Stomach smooth muscle (tissue), 2 donors: Measurements from ENCODE around the gene IFT172.

Source experiments
- H3K27ac ChIP-seq: one replicate; pipeline ENCODE4 v1.7.0; 2013; ENCODE audit warnings: mild to moderate bottlenecking, low read length, inconsistent platforms
- H3K27me3 ChIP-seq, 2 donors: one replicate each; pipeline ENCODE4 v1.7.0; 2013; ENCODE audit warnings: low read length in 2 of 2; ENCODE audit not compliant: insufficient read depth in 2 of 2, control insufficient read depth in 1 of 2
- H3K36me3 ChIP-seq, 2 donors: one replicate each; pipeline ENCODE4 v1.7.0; 2013; ENCODE audit warnings: low read length in 2 of 2; ENCODE audit not compliant: control insufficient read depth in 2 of 2, insufficient read depth in 2 of 2
- H3K4me1 ChIP-seq: one replicate; pipeline ENCODE4 v1.7.0; 2013; ENCODE audit warnings: low read length; ENCODE audit not compliant: control insufficient read depth, insufficient read depth
- H3K4me3 ChIP-seq, 2 donors: one replicate each; pipeline ENCODE4 v1.7.0; 2013; ENCODE audit warnings: low read length in 2 of 2
- H3K9ac ChIP-seq, 2 donors: one replicate each; pipeline ENCODE4 v1.7.0; 2013; ENCODE audit warnings: low read length in 2 of 2, mild to moderate bottlenecking in 1 of 2
- H3K9me3 ChIP-seq, 2 donors: one replicate each; pipeline ENCODE4 v1.7.0; 2013; ENCODE audit warnings: low read length in 2 of 2; ENCODE audit not compliant: control insufficient read depth in 2 of 2
- donor health status: healthy.
- donor health status: Pancreatic carcinoma.

The IFT172 gene

DNA sequence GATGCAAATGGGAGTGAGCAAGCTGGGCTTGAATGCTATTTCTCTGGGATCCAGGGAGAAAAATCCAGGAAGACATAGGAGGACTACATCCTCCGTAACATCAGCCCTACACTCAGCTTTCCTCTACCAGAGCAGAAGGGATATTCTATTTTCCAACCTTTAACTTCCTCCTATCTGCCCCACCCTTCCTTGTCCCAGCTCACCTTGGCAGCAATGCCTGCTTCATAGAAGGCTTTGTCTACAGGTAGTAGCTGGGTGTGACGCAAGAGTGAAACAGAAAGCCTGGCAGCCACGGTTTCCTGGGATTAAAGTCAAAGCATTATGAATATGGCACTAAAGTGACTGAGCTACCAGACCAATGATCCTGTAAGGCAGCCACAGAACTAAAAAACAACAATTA, 43.5 kb downstream of the IFT172 start:
- H3K27ac ChIP-seq: no peak overlapping the region
- H3K4me3 ChIP-seq: no peak overlapping the region
- peaks cover 6% of the 10 kb centered on the region for H3K4me1 ChIP-seq
- H3K9ac ChIP-seq: no peak overlapping the region
- H3K27me3 ChIP-seq: no peaks in the 10 kb centered on the region
- H3K9me3 ChIP-seq: no peaks in the 10 kb centered on the region
- H3K36me3 ChIP-seq: peaks cover 30 to 42% of the 10 kb centered on the region in 2 donors

DNA sequence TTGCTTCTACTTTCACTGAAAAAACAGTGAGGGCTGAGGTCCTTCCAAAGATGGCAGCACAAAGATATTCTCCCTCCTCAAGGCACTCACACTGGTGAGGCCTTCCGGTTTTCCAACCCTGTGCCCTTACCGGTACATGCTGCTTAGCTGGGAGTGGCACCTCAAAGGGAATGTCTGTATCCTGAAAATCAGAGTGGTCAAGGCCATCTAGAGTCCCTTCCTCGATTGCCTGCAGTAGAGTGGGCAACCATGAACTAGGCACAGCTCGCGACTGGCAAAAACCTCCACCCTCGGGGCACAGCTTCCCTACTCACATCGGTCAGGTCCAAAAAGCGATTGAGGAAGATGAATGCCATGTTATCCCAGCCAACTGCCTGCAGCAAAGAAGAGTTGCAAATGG, 43.9 kb downstream of the IFT172 start:
- peaks cover 34 to 46% of the 10 kb centered on the region in 2 donors for H3K36me3 ChIP-seq
- peaks cover 6% of the 10 kb centered on the region for H3K4me1 ChIP-seq
- H3K4me3 ChIP-seq: no peak overlapping the region
- no peaks in the 10 kb centered on the region for H3K27me3 ChIP-seq
- H3K9ac ChIP-seq: no peak overlapping the region
- H3K9me3 ChIP-seq: no peaks in the 10 kb centered on the region
- no peak overlapping the region for H3K27ac ChIP-seq

DNA sequence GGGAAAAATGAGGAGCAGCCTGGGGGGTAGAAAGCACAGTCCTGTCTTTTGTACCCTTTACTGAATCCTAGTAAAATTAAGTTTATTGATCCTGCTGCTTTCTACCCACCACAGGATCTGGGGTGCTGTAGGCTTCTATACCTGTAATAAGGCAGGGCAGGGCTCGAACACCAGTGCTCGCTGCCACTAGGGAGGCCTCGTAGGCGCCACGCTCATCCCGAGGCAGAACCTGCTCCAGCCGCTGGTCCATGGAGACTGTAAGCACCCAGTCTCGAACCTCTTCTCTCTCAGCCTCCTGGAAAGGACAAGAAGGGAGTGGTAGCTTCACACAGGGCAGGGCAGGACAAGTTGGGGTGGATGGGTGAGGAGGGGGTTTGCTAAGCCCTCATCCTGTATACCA, 44.4 kb downstream of the IFT172 start:
- no peaks in the 10 kb centered on the region for H3K27me3 ChIP-seq
- no peaks in the 10 kb centered on the region for H3K9me3 ChIP-seq
- no peak overlapping the region for H3K4me3 ChIP-seq
- H3K9ac ChIP-seq: no peak overlapping the region
- peaks cover 6% of the 10 kb centered on the region for H3K4me1 ChIP-seq
- H3K36me3 ChIP-seq: peaks cover 39 to 50% of the 10 kb centered on the region in 2 donors
- H3K27ac ChIP-seq: no peak overlapping the region

DNA sequence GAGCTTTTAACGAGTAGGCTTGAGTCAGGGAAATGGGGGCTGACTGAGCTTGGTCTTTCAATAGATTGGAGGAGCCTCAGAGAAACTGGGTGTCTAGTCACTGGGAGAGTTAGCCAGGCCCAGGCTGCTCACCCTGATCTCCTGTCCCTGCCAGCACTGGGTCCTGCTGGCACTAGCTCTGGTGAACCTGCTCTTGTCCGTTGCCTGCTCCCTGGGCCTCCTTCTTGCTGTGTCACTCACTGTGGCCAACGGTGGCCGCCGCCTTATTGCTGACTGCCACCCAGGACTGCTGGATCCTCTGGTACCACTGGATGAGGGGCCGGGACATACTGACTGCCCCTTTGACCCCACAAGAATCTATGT, 46.6 kb downstream of the IFT172 start:
- no peaks in the 10 kb centered on the region for H3K9me3 ChIP-seq
- H3K27ac ChIP-seq: peak overlapping the region; percentile 41
- peak overlapping the region in 1 of 2 donors; percentile 42 for H3K9ac ChIP-seq
- H3K4me1 ChIP-seq: peaks cover 6% of the 10 kb centered on the region
- H3K27me3 ChIP-seq: no peaks in the 10 kb centered on the region
- peaks cover 37 to 49% of the 10 kb centered on the region in 2 donors for H3K36me3 ChIP-seq
- no peak overlapping the region for H3K4me3 ChIP-seq

DNA sequence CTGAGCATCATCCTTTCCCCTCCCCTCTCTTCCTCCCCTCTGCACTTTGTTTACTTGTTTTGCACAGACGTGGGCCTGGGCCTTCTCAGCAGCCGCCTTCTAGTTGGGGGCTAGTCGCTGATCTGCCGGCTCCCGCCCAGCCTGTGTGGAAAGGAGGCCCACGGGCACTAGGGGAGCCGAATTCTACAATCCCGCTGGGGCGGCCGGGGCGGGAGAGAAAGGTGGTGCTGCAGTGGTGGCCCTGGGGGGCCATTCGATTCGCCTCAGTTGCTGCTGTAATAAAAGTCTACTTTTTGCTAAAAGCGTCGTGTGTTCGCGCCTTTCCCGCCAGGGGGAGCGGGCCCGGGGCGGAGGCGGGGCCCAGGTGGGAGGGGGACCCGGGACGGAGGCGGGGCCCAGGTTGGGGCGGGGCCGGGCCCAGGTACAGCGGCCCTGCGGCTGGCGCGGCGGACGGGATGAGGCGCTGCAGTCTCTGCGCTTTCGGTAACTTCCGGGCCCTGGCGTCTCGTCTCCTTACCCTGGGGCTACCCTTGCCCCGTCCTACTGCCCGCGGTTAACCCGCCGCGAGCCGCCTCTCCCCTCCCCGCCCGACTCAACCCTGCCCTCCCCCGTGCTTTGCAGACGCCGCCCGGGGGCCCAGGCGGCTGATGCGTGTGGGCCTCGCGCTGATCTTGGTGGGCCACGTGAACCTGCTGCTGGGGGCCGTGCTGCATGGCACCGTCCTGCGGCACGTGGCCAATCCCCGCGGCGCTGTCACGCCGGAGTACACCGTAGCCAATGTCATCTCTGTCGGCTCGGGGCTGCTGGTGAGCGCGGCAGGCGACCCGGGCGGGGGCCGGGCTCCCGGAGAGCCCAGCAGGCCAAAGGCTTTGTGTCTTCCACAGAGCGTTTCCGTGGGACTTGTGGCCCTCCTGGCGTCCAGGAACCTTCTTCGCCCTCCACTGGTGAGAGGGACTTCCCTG, 47.3 kb downstream of the IFT172 start, which contains the start of gene KRTCAP3:
KRTCAP3 (plus strand) TSS at position 424 of the 962 bp plus-strand sequence; CDS start at position 456, 32 bp downstream.
- Histone ChIP-seq H3K36me3 (peaks cover 34 to 45% of the 10 kb centered on the region in 2 donors), H3K27me3 (no peaks in the 10 kb centered on the region), H3K4me1 (peaks cover 6% of the 10 kb centered on the region), H3K27ac (peak within 1 kb of the TSS; percentile 41), H3K9ac (peak within 1 kb of the TSS in 1 of 2 donors; percentile 42), H3K9me3 (no peaks in the 10 kb centered on the region), H3K4me3 (peak within 1 kb of the TSS in 1 of 2 donors; percentile 15)

DNA sequence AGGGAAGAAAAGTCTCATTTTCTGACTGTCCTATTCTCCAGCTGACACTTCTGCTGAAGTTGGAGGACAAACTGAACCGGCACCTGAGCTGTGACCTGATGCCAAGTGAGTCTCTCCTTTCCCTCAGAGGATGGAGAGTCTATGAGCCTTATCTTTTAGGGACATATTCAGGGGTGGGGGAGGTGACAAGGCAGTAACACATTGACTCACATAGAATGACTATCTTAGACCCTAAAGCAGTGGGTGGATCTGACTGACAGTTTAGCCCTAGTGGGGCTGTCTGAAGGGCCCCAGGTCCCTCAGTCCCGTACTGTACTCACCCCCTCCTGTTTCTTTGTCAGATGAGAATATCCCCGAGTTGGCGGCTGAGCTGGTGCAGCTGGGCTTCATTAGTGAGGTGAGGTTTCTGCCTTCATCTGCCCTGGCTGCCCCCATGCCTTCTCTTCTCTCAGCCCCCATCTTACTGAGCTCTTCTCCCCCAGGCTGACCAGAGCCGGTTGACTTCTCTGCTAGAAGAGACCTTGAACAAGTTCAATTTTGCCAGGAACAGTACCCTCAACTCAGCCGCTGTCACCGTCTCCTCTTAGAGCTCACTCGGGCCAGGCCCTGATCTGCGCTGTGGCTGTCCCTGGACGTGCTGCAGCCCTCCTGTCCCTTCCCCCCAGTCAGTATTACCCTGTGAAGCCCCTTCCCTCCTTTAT, 48.2 kb downstream of the IFT172 start:
- no peak overlapping the region for H3K27ac ChIP-seq
- H3K27me3 ChIP-seq: no peaks in the 10 kb centered on the region
- H3K36me3 ChIP-seq: peaks cover 40 to 52% of the 10 kb centered on the region in 2 donors
- no peak overlapping the region for H3K9ac ChIP-seq
- peaks cover 6% of the 10 kb centered on the region for H3K4me1 ChIP-seq
- H3K4me3 ChIP-seq: no peak overlapping the region
- no peaks in the 10 kb centered on the region for H3K9me3 ChIP-seq

DNA sequence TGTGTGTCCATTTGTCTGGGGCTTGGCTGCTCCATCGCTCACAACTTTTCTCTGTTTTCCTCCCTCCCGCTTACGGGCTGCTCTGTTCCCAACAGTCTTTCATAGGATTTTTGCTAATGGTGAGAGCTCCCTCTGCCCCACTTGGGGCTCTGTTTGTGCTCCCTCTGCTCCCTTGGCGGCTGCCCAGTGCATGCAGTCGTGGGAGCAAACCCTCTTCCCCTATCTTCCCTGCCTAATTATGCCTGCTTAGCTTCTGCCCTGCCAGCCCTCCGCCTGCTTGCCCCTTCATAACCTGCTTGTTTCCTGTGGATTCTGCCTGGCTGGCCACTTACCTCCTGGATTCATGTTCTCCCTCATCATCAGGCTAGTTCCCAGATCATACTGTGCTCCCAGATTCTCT, 53.9 kb downstream of the IFT172 start:
- H3K4me3 ChIP-seq: no peak overlapping the region
- H3K9me3 ChIP-seq: no peaks in the 10 kb centered on the region
- no peak overlapping the region for H3K9ac ChIP-seq
- H3K4me1 ChIP-seq: peaks cover 11% of the 10 kb centered on the region
- peaks cover 57 to 62% of the 10 kb centered on the region in 2 donors for H3K36me3 ChIP-seq
- no peak overlapping the region for H3K27ac ChIP-seq
- no peaks in the 10 kb centered on the region for H3K27me3 ChIP-seq

DNA sequence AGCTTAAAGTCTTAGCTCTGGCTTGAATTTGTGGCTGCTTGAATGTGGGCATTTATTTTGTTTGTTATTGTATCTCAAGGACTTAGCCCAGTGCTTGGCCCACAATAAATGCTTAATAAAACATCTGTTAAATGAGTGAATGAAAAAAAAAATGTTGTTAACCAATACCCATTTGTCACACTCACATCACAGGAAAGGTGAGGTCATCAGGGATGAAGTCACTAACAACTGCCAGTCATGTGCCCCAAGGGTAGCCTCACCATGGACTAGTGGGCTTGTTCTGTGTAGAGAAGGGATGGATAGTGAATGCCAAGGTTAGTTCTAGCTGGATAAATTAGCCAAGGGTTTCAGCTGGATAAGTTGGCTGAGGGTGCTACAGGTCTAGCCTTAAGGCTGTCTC, 58.1 kb downstream of the IFT172 start:
- Histone ChIP-seq H3K4me1 (peaks cover 30% of the 10 kb centered on the region), H3K27ac (no peak overlapping the region), H3K4me3 (no peak overlapping the region), H3K36me3 (peaks cover 32 to 34% of the 10 kb centered on the region in 2 donors), H3K9ac (no peak overlapping the region), H3K9me3 (no peaks in the 10 kb centered on the region), H3K27me3 (no peaks in the 10 kb centered on the region)

DNA sequence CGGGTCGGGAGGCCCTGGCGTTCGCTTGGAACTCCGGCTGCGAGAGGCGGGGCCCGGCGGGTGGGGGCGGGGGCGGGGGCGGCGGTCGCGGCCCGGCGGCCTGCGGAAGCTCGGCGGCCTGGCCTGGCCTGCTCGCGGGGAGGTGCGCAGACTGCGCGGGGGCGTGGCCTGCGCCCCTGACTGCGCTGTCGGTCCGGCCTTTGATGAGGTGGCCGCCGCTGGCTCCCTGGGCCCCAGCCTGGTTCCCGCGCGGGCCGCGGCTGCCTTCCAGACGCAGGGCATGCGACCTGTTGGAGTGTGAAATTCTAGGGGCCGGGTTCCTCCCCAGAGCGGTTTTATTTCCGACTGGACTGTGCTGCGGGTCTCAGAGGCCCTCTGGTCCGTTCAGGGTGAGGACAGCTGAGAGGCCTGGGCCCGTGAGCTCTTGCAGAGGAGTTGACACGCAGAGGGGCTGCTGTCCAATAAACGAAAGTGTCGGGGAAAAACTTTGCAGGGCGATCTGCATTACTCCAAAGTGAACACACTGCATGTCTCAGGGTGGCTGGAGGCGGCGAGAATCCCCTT, 60.5 kb downstream of the IFT172 start:
- Histone ChIP-seq H3K4me1 (peaks cover 30% of the 10 kb centered on the region), H3K9ac (peak overlapping the region; percentile 89 to 96), H3K27ac (peak overlapping the region; percentile 94), H3K36me3 (peaks cover 10 to 11% of the 10 kb centered on the region in 2 donors), H3K4me3 (peak overlapping the region; percentile 80 to 88), H3K9me3 (no peaks in the 10 kb centered on the region), H3K27me3 (no peaks in the 10 kb centered on the region)

GRCh38 chr2:27428213-27428977, 61.1 kb downstream of the IFT172 start, which contains the start of gene NRBP1:
Gene NRBP1 (plus strand): TSS chr2:27428631. CDS start chr2:27433274, 4,643 bp downstream.
- Histone ChIP-seq H3K36me3 (peaks cover 4% of the 10 kb centered on the region in 2 donors), H3K27me3 (no peaks in the 10 kb centered on the region), H3K9ac (peak within 1 kb of the TSS; percentile 89 to 96), H3K27ac (peak within 1 kb of the TSS; percentile 94), H3K4me3 (peak within 1 kb of the TSS; percentile 80 to 88), H3K9me3 (no peaks in the 10 kb centered on the region), H3K4me1 (peaks cover 28% of the 10 kb centered on the region)
